GM04504 (cell line): Measurements from ENCODE around the gene HCN3.
"Not testable (repeated sequence)": the region's sequence is repeated elsewhere in the genome, so short reads cannot be mapped to it uniquely, and the experiment has no call there.

Source experiments
- DNase-seq: peaks from one replicate; pipeline ENCODE4 v3.0.0-alpha.2; 2012; ENCODE audit warnings: low read depth

HCN3 gene

GRCh38 chr1:155313261-155313660 lies 36.0 kb downstream of the HCN3 start:
- DNase-seq = no peak

- no peak for DNase-seq
Measured at GRCh38 chr1:155316922-155317321, 39.7 kb downstream of the HCN3 start.

- DNase-seq = no peak
Measured at GRCh38 chr1:155318082-155318481, 40.8 kb downstream of the HCN3 start.

GRCh38 chr1:155319536-155319935 lies 42.3 kb downstream of the HCN3 start:
- no peak for DNase-seq

GRCh38 chr1:155320252-155320651 lies 43.0 kb downstream of the HCN3 start:
- no peak for DNase-seq

GRCh38 chr1:155320661-155321617 lies 43.7 kb downstream of the HCN3 start, which contains the start of gene RUSC1:
Gene RUSC1, plus strand, starts transcription at chr1:155320894. Its CDS starts 880 bp downstream, at chr1:155321774.
- DNase-seq = no peak

- DNase-seq = no peak
Measured at GRCh38 chr1:155321639-155322503, 44.6 kb downstream of the HCN3 start.

- no peak for DNase-seq
Measured at GRCh38 chr1:155322571-155322952, 45.3 kb downstream of the HCN3 start.

- DNase-seq = peak; percentile 89
Measured at GRCh38 chr1:155322953-155323728, 45.9 kb downstream of the HCN3 start.

GRCh38 chr1:155323729-155324036 lies 46.4 kb downstream of the HCN3 start:
- peak; percentile 84 for DNase-seq

GRCh38 chr1:155324037-155324716 lies 46.9 kb downstream of the HCN3 start:
- DNase-seq = peak; percentile 96

- DNase-seq = no peak
Measured at GRCh38 chr1:155324717-155325602, 47.7 kb downstream of the HCN3 start.

- DNase-seq = no peak
Measured at GRCh38 chr1:155325603-155325893, 48.3 kb downstream of the HCN3 start.

GRCh38 chr1:155326020-155326526 lies 48.8 kb downstream of the HCN3 start:
- DNase-seq = no peak

- DNase-seq = no peak
Measured at GRCh38 chr1:155326631-155327037, 49.4 kb downstream of the HCN3 start.

GRCh38 chr1:155327981-155328380 lies 50.7 kb downstream of the HCN3 start:
- DNase-seq = no peak

- DNase-seq = not testable (repeated sequence)
Measured at GRCh38 chr1:155328856-155329255, 51.6 kb downstream of the HCN3 start.

- no peak for DNase-seq
Measured at GRCh38 chr1:155329980-155330598, 52.8 kb downstream of the HCN3 start.

GRCh38 chr1:155334962-155335361 lies 57.7 kb downstream of the HCN3 start:
- DNase-seq = no peak
